IPS-20b (cell line): ENCODE measurements around the gene ABTB2.
"Not testable (repeated sequence)": the region's sequence is repeated elsewhere in the genome, so short reads cannot be mapped to it uniquely, and the experiment has no call there.

Experiments used
- H3K27ac ChIP-seq: one replicate; pipeline ENCODE4 v1.5.1; 2013; ENCODE audit warnings: low read length
- H3K27me3 ChIP-seq: 2 replicates; pipeline ENCODE4 v1.6.1; 2013; ENCODE audit warnings: mild to moderate bottlenecking, low read length, inconsistent platforms; ENCODE audit not compliant: insufficient read depth
- H3K36me3 ChIP-seq: 2 replicates; pipeline ENCODE4 v1.6.1; 2013; ENCODE audit warnings: low read depth, mild to moderate bottlenecking, inconsistent platforms, low read length, moderate library complexity; ENCODE audit not compliant: insufficient read depth
- H3K4me1 ChIP-seq: 2 replicates; pipeline ENCODE4 v1.6.1; 2013; ENCODE audit warnings: mild to moderate bottlenecking, control low read depth, inconsistent platforms, low read length, moderate library complexity; ENCODE audit not compliant: insufficient read depth
- H3K4me3 ChIP-seq: 2 replicates; pipeline ENCODE4 v1.5.1; 2013; ENCODE audit warnings: mild to moderate bottlenecking, low read length, inconsistent platforms
- H3K9ac ChIP-seq: 2 replicates; pipeline ENCODE4 v1.6.1; 2013; ENCODE audit warnings: low read depth, mild to moderate bottlenecking, inconsistent platforms, low read length, moderate library complexity
- H3K9me3 ChIP-seq: 2 replicates; pipeline ENCODE4 v1.6.1; 2013; ENCODE audit warnings: mild to moderate bottlenecking, low read depth, low read length, inconsistent platforms; ENCODE audit not compliant: insufficient read depth

Gene ABTB2

GRCh38 chr11:34386356-34386755, 28.5 kb upstream of the ABTB2 start:
- H3K27me3 ChIP-seq, H3K4me3 ChIP-seq, H3K4me1 ChIP-seq, H3K36me3 ChIP-seq, H3K9ac ChIP-seq, H3K27ac ChIP-seq, H3K9me3 ChIP-seq: not testable (repeated sequence)

GRCh38 chr11:34382532-34383276, 24.9 kb upstream of the ABTB2 start:
- Histone ChIP-seq H3K4me1 (no peaks in the 10 kb centered on the region), H3K27me3 (no peaks in the 10 kb centered on the region), H3K27ac (no peak overlapping the region), H3K4me3 (no peak overlapping the region), H3K9me3 (peaks cover 7% of the 10 kb centered on the region; the same call in 1 of the 2 replicates), H3K9ac (no peak overlapping the region), H3K36me3 (no peaks in the 10 kb centered on the region)

- Histone ChIP-seq H3K27ac (no peak overlapping the region), H3K9me3 (peaks cover 15% of the 10 kb centered on the region), H3K36me3 (no peaks in the 10 kb centered on the region), H3K27me3 (no peaks in the 10 kb centered on the region), H3K4me3 (no peak overlapping the region), H3K9ac (no peak overlapping the region), H3K4me1 (no peaks in the 10 kb centered on the region)
Measured at GRCh38 chr11:34381775-34382174, 24.0 kb upstream of the ABTB2 start.

- Histone ChIP-seq H3K27ac (no peak overlapping the region), H3K4me1 (no peaks in the 10 kb centered on the region), H3K27me3 (no peaks in the 10 kb centered on the region), H3K9ac (no peak overlapping the region), H3K4me3 (no peak overlapping the region), H3K9me3 (peaks cover 25% of the 10 kb centered on the region), H3K36me3 (no peaks in the 10 kb centered on the region)
Measured at GRCh38 chr11:34380696-34381095, 22.9 kb upstream of the ABTB2 start.

- H3K27ac ChIP-seq, result no peak overlapping the region
- H3K9me3 ChIP-seq, result peaks cover 29% of the 10 kb centered on the region
- no peak overlapping the region for H3K4me3 ChIP-seq
- no peaks in the 10 kb centered on the region for H3K36me3 ChIP-seq
- no peak overlapping the region for H3K9ac ChIP-seq
- H3K27me3 ChIP-seq, result no peaks in the 10 kb centered on the region
- no peaks in the 10 kb centered on the region for H3K4me1 ChIP-seq
Measured at GRCh38 chr11:34379539-34379938, 21.7 kb upstream of the ABTB2 start.

GRCh38 chr11:34379079-34379478, 21.3 kb upstream of the ABTB2 start:
- Histone ChIP-seq H3K4me1 (no peaks in the 10 kb centered on the region), H3K9me3 (peaks cover 29% of the 10 kb centered on the region), H3K27me3 (no peaks in the 10 kb centered on the region), H3K36me3 (no peaks in the 10 kb centered on the region), H3K4me3 (no peak overlapping the region), H3K27ac (no peak overlapping the region), H3K9ac (no peak overlapping the region)

DNA sequence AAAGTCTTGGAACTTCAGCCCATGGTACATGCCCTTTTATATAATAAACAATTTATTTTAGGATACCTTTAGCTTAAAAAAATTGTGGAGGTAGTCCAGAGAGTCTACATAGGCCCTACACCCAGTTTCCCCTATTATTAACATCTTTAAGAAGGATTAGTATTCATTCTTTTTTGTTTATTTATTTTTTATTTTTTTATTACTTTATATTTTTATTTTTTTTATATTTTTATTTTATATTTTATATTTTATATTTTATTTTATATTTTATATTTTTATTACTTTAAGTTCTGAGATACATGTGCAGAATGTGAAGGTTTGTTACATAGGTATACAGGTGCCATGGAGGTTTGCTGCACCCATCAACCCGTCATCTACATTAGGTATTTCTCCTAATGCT, 15.9 kb upstream of the ABTB2 start:
- H3K9me3 ChIP-seq, result peaks cover 29% of the 10 kb centered on the region
- H3K4me1 ChIP-seq, result no peaks in the 10 kb centered on the region
- no peak overlapping the region for H3K4me3 ChIP-seq
- no peaks in the 10 kb centered on the region for H3K36me3 ChIP-seq
- no peaks in the 10 kb centered on the region for H3K27me3 ChIP-seq
- no peak overlapping the region for H3K9ac ChIP-seq
- no peak overlapping the region for H3K27ac ChIP-seq

- H3K27ac ChIP-seq, result no peak overlapping the region
- H3K27me3 ChIP-seq, result no peaks in the 10 kb centered on the region
- H3K9me3 ChIP-seq, result no peaks in the 10 kb centered on the region
Measured at GRCh38 chr11:34366522-34366921, 8.7 kb upstream of the ABTB2 start.

GRCh38 chr11:34364102-34364501, 6.3 kb upstream of the ABTB2 start:
- peaks cover under 1% of the 10 kb centered on the region; the same call in 1 of the 2 replicates for H3K27me3 ChIP-seq

More at GRCh38 chr11:34366522-34366921, 8.7 kb upstream of the ABTB2 start:
- Histone ChIP-seq H3K4me3 (no peak overlapping the region), H3K36me3 (no peaks in the 10 kb centered on the region), H3K4me1 (no peaks in the 10 kb centered on the region), H3K9ac (no peak overlapping the region)

GRCh38 chr11:34363363-34364084, 5.7 kb upstream of the ABTB2 start:
- H3K9ac ChIP-seq, result no peak overlapping the region
- H3K4me3 ChIP-seq, result no peak overlapping the region
- no peaks in the 10 kb centered on the region for H3K9me3 ChIP-seq
- H3K36me3 ChIP-seq, result no peaks in the 10 kb centered on the region
- no peak overlapping the region for H3K27ac ChIP-seq
- H3K27me3 ChIP-seq, result peaks cover 6% of the 10 kb centered on the region; the same call in 1 of the 2 replicates
- no peaks in the 10 kb centered on the region for H3K4me1 ChIP-seq

More at GRCh38 chr11:34364102-34364501, 6.3 kb upstream of the ABTB2 start:
- Histone ChIP-seq H3K9ac (no peak overlapping the region), H3K36me3 (no peaks in the 10 kb centered on the region), H3K4me1 (no peaks in the 10 kb centered on the region), H3K4me3 (no peak overlapping the region), H3K9me3 (no peaks in the 10 kb centered on the region), H3K27ac (no peak overlapping the region)

GRCh38 chr11:34360046-34360445, 2.2 kb upstream of the ABTB2 start:
- H3K9ac ChIP-seq, result no peak overlapping the region

DNA sequence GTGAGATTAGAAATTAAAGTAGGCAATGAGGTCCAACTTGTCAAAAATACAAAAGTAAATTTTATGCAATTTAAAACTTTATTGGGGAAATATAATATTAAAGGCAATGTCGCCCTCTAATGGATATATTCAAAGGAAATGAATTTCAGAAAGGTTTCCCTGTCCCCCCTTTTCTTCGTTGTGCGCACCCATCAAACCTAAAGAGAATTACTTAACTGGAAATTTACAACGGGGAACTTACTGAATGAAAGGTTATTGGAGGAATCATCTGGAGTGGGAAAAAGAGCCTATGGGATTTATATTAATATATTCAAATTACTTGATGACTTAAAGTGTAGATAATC, 1.7 kb upstream of the ABTB2 start:
- H3K9ac ChIP-seq, result no peak overlapping the region
- H3K9me3 ChIP-seq, result no peaks in the 10 kb centered on the region
- peaks cover 39% of the 10 kb centered on the region for H3K27me3 ChIP-seq
- H3K27ac ChIP-seq, result no peak overlapping the region
- peak overlapping the region; percentile 73 for H3K4me3 ChIP-seq
- H3K36me3 ChIP-seq, result no peaks in the 10 kb centered on the region
- H3K4me1 ChIP-seq, result peaks cover 9% of the 10 kb centered on the region

More at GRCh38 chr11:34360046-34360445, 2.2 kb upstream of the ABTB2 start:
- Histone ChIP-seq H3K4me1 (peaks cover 7% of the 10 kb centered on the region), H3K27ac (no peak overlapping the region), H3K27me3 (peaks cover 34% of the 10 kb centered on the region), H3K36me3 (no peaks in the 10 kb centered on the region), H3K4me3 (no peak overlapping the region), H3K9me3 (no peaks in the 10 kb centered on the region)
